DND-41 (cell line): ENCODE measurements around the gene MAP3K5.

ENCODE experiments used
- CTCF ChIP-seq: IDR thresholded peaks from 2 replicates; pipeline ENCODE4 v1.5.1; 2012; ENCODE audit warnings: borderline replicate concordance, low read length, moderate library complexity, mild to moderate bottlenecking; ENCODE audit not compliant: poor library complexity, severe bottlenecking; ENCODE audit errors: extremely low read depth
- EZH2 ChIP-seq: IDR thresholded peaks from 3 replicates; pipeline ENCODE4 v1.6.1; 2012; ENCODE audit warnings: borderline replicate concordance, low read depth, mild to moderate bottlenecking, moderate library complexity, low read length, inconsistent platforms; ENCODE audit not compliant: severe bottlenecking

- TF ChIP-seq CTCF: no peak
- no peak for TF ChIP-seq EZH2
These were observed 106.7 kb downstream of the MAP3K5 start for GRCh38 chr6:136685540-136686108.
